PC-9 (cell line): Measurements from ENCODE around the gene IQSEC1.

Experiments used
- CTCF ChIP-seq: fragments of 200-600 bp; sonication (generic); conservative IDR thresholded peaks from 2 replicates; pipeline ENCODE4 v1.6.1; 2017; ENCODE audit warnings: mixed run types, antibody characterized with exemption, mild to moderate bottlenecking, moderate library complexity
- EZH2 ChIP-seq: fragments of 200-600 bp; sonication (generic); IDR thresholded peaks from 2 replicates; pipeline ENCODE4 v1.8.0; 2017; ENCODE audit warnings: antibody characterized with exemption, low read depth

- TF ChIP-seq CTCF (no peak), EZH2 (no peak)
These were observed 1.5 kb downstream of the IQSEC1 start for GRCh38 chr3:13071695-13072094.
